Kidney (tissue), 14 donors: ENCODE measurements around the gene MCRIP1. TPM values are rescaled to one million over a fixed set of nuclear protein-coding genes. Genes with fewer than 3 reads are reported as not detected.

Source experiments
- DNase-seq, 5 donors: peaks; one replicate each; pipeline ENCODE4 v3.0.0-alpha.2; 2013 to 2020
- FAIRE-seq: peaks from 2 replicates; lab custom pipeline; 2012; peaks lifted over from hg19 to GRCh38; lab: Jason Lieb, UNC
- H3K27ac ChIP-seq, 2 donors: one replicate each; pipeline ENCODE4 v1.7.0; 2013; ENCODE audit warnings: low read depth in 2 of 2, low read length in 2 of 2, inconsistent platforms in 1 of 2
- H3K27me3 ChIP-seq: one replicate; pipeline ENCODE4 v1.7.1; 2013; ENCODE audit warnings: low read length, inconsistent platforms; ENCODE audit not compliant: control insufficient read depth, insufficient read depth
- H3K36me3 ChIP-seq, 3 donors: one replicate each; pipeline versions ENCODE4 v1.7.0 to v1.7.1; 2013; ENCODE audit warnings: low read length in 3 of 3, control low read depth in 1 of 3, inconsistent platforms in 1 of 3; ENCODE audit not compliant: insufficient read depth in 3 of 3, control insufficient read depth in 2 of 3
- H3K4me1 ChIP-seq, 3 donors: one replicate each; pipeline versions ENCODE4 v1.7.0 to v1.7.1; 2013; ENCODE audit warnings: low read length in 3 of 3, inconsistent platforms in 1 of 3, low read depth in 1 of 3; ENCODE audit not compliant: control insufficient read depth in 2 of 3, insufficient read depth in 2 of 3
- H3K4me3 ChIP-seq, 3 donors: one replicate each; pipeline versions ENCODE4 v1.7.0 to v1.8.1; 2013; ENCODE audit warnings: low read length in 3 of 3, control low read depth in 1 of 3, inconsistent platforms in 1 of 3
- H3K9ac ChIP-seq, 3 donors: one replicate each; pipeline versions ENCODE4 v1.7.0 to v1.7.1; 2013; ENCODE audit warnings: low read length in 3 of 3, control low read depth in 1 of 3, inconsistent platforms in 1 of 3
- H3K9me3 ChIP-seq, 3 donors: one replicate each; pipeline versions ENCODE4 v1.7.0 to v1.7.1; 2013; ENCODE audit warnings: low read length in 3 of 3, control low read depth in 1 of 3, inconsistent platforms in 1 of 3; ENCODE audit not compliant: control insufficient read depth in 2 of 3, insufficient read depth in 1 of 3
- intact Hi-C: fragments of 100-400 bp; cut with DNase I; formaldehyde crosslinking; loops from one replicate; pipeline ENCODE4 v1.11.1; 2022
- polyA plus RNA-seq: library from polyadenylated mRNA; stranded (reverse); fragments of 350-450 nt; fragmentation: Illumina TruSeq; extraction: RNeasy Lipid Tissue Mini Kit (QIAGEN cat#74804); gene quantifications from one replicate; pipeline ENCODE4 v1.2.3, GENCODE V29; 2014; ENCODE audit warnings: low read depth, low replicate concordance; ENCODE audit not compliant: insufficient read depth
- total RNA-seq: library from RNA; stranded (reverse); fragmentation: NEBNext Ultra II Directional; extraction: Animal tissue kit (Norgen Biotek cat#: 25700); gene quantifications from one replicate; pipeline ENCODE4 v1.2.1, GENCODE V29; 2021
- TF ChIP-seq, protein P1 (sequence below): IDR thresholded peaks from 3 replicates; pipeline ENCODE4 v1.5.1; 2012; ENCODE audit warnings: mild to moderate bottlenecking, moderate library complexity, borderline replicate concordance; ENCODE audit not compliant: insufficient read depth; ENCODE audit errors: extremely low read depth
- donor health status: control.
- donor health status: control.
- donor health status: control.
- donor health status: control.
- donor health status: control.
- donor health status: DM: yes; HTN: yes; CAD: no.
- donor health status: Normal renal cell carcinoma (clear cell type).

The MCRIP1 gene
- total and polyA plus RNA-seq, 2 donors from 2014 or later, result 88.3 to 151 TPM

GRCh38 chr17:81878294-81878693, 45.2 kb upstream of the MCRIP1 start:
- Histone ChIP-seq H3K36me3 (no peaks in the 10 kb centered on the region), H3K27me3 (no peaks in the 10 kb centered on the region), H3K4me3 (no peak overlapping the region), H3K4me1 (no peaks in the 10 kb centered on the region), H3K9ac (no peak overlapping the region), H3K9me3 (no peaks in the 10 kb centered on the region), H3K27ac (no peak overlapping the region)
- FAIRE-seq (no peak), DNase-seq (no peak)
- TF ChIP-seq, protein P1, sequence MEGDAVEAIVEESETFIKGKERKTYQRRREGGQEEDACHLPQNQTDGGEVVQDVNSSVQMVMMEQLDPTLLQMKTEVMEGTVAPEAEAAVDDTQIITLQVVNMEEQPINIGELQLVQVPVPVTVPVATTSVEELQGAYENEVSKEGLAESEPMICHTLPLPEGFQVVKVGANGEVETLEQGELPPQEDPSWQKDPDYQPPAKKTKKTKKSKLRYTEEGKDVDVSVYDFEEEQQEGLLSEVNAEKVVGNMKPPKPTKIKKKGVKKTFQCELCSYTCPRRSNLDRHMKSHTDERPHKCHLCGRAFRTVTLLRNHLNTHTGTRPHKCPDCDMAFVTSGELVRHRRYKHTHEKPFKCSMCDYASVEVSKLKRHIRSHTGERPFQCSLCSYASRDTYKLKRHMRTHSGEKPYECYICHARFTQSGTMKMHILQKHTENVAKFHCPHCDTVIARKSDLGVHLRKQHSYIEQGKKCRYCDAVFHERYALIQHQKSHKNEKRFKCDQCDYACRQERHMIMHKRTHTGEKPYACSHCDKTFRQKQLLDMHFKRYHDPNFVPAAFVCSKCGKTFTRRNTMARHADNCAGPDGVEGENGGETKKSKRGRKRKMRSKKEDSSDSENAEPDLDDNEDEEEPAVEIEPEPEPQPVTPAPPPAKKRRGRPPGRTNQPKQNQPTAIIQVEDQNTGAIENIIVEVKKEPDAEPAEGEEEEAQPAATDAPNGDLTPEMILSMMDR, result no peak
- intact Hi-C loops, result no loop called here

DNA sequence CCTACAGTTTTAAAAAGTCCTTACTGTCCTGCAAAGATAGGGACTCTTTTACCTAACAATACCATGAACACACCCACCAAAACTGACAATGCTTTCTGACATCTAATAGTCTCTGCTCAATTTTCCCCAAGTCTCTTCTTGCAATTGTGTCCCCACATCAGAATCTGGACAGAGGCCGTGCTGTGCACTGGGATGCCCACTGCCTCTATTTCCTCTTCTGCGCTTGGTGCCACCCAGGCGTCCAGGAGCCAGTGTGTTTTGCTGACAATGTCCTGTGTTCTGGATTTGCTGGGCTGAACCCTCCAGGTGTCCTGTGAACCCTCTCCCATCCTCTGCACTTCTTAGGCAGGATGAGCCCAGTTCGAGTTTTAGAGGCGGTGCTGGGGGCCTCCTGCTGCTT, 44.5 kb upstream of the MCRIP1 start:
- no peak for DNase-seq
- no peak overlapping the region for H3K27ac ChIP-seq
- H3K4me3 ChIP-seq, result no peak overlapping the region
- TF ChIP-seq, protein P1, result no peak
- no peaks in the 10 kb centered on the region for H3K36me3 ChIP-seq
- FAIRE-seq, result no peak
- H3K9ac ChIP-seq, result no peak overlapping the region
- H3K9me3 ChIP-seq, result no peaks in the 10 kb centered on the region
- intact Hi-C loops, result no loop called here
- peaks cover 0 to 3% (median 0%) of the 10 kb centered on the region in 3 donors for H3K4me1 ChIP-seq
- no peaks in the 10 kb centered on the region for H3K27me3 ChIP-seq

GRCh38 chr17:81871387-81872230, 38.5 kb upstream of the MCRIP1 start:
- Histone ChIP-seq H3K27ac (peak overlapping the region; percentile 98 to 99), H3K9ac (peak overlapping the region; percentile 42 to 92 (median 88)), H3K9me3 (no peaks in the 10 kb centered on the region), H3K27me3 (no peaks in the 10 kb centered on the region), H3K4me1 (peaks cover 0 to 29% (median 21%) of the 10 kb centered on the region in 3 donors), H3K4me3 (peak overlapping the region; percentile 68 to 88 (median 69)), H3K36me3 (peaks cover 0 to 10% (median 0%) of the 10 kb centered on the region in 3 donors)
- TF ChIP-seq, protein P1, result peak; percentile 55
- intact Hi-C loops, result no loop called here
- DNase-seq, result peak; percentile 89 to 98 (median 96)
- FAIRE-seq, result no peak
